ENCODE results near the gene HABP2.

Gene HABP2

GRCh38 chr10:113518415-113518814, 34.4 kb upstream of the HABP2 start:
- Histone ChIP-seq H3K4me1 (peaks cover 9% of the 10 kb centered on the region; the same call in 1 of the 2 replicates), H3K27me3 (no peaks in the 10 kb centered on the region), H3K27ac (no peak overlapping the region), H3K4me3 (no peak overlapping the region), H3K9me3 (no peaks in the 10 kb centered on the region), H3K36me3 (no peaks in the 10 kb centered on the region), H3K9ac (no peak overlapping the region), H3K4me2 (no peak overlapping the region), H4K20me1 (no peaks in the 10 kb centered on the region)
- no peak for TF ChIP-seq Cebpa-rat (IDR thresholded peaks at IDR 0.05)

- Histone ChIP-seq H3K4me1 (peaks cover 9% of the 10 kb centered on the region; the same call in 1 of the 2 replicates), H3K9me3 (no peaks in the 10 kb centered on the region), H3K36me3 (no peaks in the 10 kb centered on the region), H3K9ac (no peak overlapping the region), H3K27ac (no peak overlapping the region), H3K4me2 (no peak overlapping the region), H3K27me3 (no peaks in the 10 kb centered on the region), H4K20me1 (no peaks in the 10 kb centered on the region), H3K4me3 (no peak overlapping the region)
- no peak for TF ChIP-seq Cebpa-rat (IDR thresholded peaks at IDR 0.05)
Measured at GRCh38 chr10:113518816-113519591, 33.8 kb upstream of the HABP2 start.

DNA sequence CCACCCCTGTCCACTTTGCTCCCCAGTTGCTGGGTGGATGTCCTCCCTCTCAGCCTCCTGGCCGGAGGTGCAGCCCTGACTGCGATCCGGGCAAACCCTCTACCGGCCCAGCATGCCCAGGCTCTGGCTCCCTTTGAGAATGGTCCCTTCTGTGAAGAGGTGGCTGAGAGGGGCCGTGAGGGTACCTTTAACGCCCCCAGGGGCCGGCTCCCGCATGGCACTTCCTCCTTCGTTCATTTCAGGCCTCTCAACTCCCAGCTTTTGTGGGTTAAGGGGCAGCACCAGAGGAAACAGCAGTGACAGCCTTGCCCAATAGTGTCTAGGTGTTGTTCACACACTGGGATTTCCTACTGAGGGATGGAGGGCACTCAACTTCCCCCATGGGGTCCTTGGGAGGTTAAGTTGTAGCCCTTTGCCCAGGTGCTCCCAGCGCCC, 33.2 kb upstream of the HABP2 start:
- Histone ChIP-seq H3K27me3 (no peaks in the 10 kb centered on the region), H3K4me1 (peaks cover 9% of the 10 kb centered on the region; the same call in 1 of the 2 replicates), H3K4me3 (no peak overlapping the region), H3K36me3 (no peaks in the 10 kb centered on the region), H3K9ac (no peak overlapping the region), H3K4me2 (peak overlapping the region; percentile 18; the same call in 1 of the 2 replicates), H4K20me1 (no peaks in the 10 kb centered on the region), H3K27ac (no peak overlapping the region), H3K9me3 (no peaks in the 10 kb centered on the region)
- TF ChIP-seq Cebpa-rat (IDR thresholded peaks at IDR 0.05) = no peak

GRCh38 chr10:113520261-113520660, 32.6 kb upstream of the HABP2 start:
- Histone ChIP-seq H3K27me3 (no peaks in the 10 kb centered on the region), H3K4me2 (no peak overlapping the region; the same call in 1 of the 2 replicates), H3K9me3 (no peaks in the 10 kb centered on the region), H3K36me3 (no peaks in the 10 kb centered on the region), H3K9ac (no peak overlapping the region), H4K20me1 (no peaks in the 10 kb centered on the region), H3K27ac (no peak overlapping the region), H3K4me1 (peaks cover 9% of the 10 kb centered on the region; the same call in 1 of the 2 replicates), H3K4me3 (no peak overlapping the region)
- no peak for TF ChIP-seq Cebpa-rat (IDR thresholded peaks at IDR 0.05)

DNA sequence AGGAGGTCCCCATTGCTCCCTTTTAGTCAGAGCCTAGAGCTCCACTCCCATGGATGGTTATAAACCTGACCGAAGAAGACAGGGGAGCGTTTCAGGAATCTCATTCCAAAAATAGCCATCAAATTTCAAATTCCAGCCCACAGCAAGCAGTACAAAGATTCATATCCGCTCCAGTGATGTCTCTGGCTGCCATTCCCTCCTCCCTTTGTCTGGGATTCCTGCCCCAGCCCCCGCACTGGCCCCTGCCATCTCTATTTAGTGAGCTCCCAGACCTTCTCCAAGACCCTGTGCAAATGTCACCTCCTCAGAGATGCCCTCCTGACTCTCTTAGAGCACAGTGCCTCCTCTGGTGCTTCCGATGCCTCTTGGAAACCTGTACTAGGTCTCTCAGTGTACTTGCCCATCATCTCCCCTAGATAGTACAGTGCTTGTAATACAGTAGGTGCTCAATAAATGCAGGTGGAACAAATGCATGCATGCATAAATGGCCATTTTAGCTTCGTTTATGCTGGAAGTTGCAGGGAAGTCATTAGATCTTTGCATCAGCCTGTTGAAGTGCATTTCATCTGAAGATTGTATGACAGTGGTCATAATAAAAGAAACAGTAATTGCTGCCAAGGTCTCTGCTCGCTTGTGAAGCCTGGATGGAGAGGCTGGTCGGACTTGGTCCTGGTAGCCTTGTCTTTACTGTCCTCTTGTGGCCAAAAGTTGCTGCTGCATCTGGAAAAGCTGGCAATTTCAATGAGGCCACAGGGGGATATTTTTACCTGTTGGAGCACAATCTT, 32.0 kb upstream of the HABP2 start:
- Histone ChIP-seq H3K9ac (no peak overlapping the region), H3K27me3 (no peaks in the 10 kb centered on the region), H3K9me3 (no peaks in the 10 kb centered on the region), H4K20me1 (no peaks in the 10 kb centered on the region), H3K4me1 (peaks cover 9% of the 10 kb centered on the region; the same call in 1 of the 2 replicates), H3K27ac (no peak overlapping the region), H3K36me3 (no peaks in the 10 kb centered on the region), H3K4me2 (no peak overlapping the region), H3K4me3 (no peak overlapping the region)
- no peak for TF ChIP-seq Cebpa-rat (IDR thresholded peaks at IDR 0.05)

DNA sequence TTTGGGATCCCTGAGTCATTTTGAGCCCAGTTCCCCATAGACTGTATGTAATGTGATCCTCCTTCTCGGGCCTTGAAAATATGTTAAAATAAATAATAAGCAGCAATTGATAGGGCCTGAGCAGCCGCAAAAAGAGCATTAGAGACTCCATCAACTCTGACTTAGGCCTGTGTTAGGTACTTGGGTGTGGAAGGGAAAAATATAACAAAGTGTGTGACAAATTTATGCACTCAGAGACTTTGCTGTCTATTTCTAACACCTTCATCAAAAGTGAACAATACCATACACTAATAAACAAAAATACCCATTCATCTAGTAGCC, 31.4 kb upstream of the HABP2 start:
- H3K4me1 ChIP-seq = peaks cover 9% of the 10 kb centered on the region; the same call in 1 of the 2 replicates
- H4K20me1 ChIP-seq = no peaks in the 10 kb centered on the region
- no peak overlapping the region for H3K4me3 ChIP-seq
- no peak overlapping the region for H3K27ac ChIP-seq
- no peaks in the 10 kb centered on the region for H3K27me3 ChIP-seq
- no peaks in the 10 kb centered on the region for H3K36me3 ChIP-seq
- H3K9me3 ChIP-seq = no peaks in the 10 kb centered on the region
- no peak for TF ChIP-seq Cebpa-rat (IDR thresholded peaks at IDR 0.05)
- H3K9ac ChIP-seq = no peak overlapping the region
- no peak overlapping the region for H3K4me2 ChIP-seq

DNA sequence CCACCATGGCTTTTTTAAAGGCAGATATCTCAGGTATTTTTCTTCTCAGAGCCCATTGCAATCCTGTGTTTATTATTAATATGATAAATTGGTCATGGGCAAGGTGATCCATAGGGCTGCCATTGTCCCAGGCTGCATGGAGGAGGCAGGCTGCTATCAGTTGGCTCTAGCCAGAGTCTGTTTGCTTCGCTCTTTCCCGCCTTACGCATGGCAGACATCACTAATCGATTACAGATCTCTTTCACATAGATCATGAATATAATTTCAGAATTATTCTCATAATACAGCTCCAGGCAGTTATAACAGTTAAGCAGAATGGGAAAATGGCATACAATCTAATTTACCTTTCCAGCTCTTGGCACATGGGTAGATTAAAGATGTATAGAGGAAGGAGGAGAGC, 30.4 kb upstream of the HABP2 start:
- no peak overlapping the region for H3K4me2 ChIP-seq
- H3K9me3 ChIP-seq = no peaks in the 10 kb centered on the region
- H3K27me3 ChIP-seq = no peaks in the 10 kb centered on the region
- H3K4me1 ChIP-seq = peaks cover 9% of the 10 kb centered on the region; the same call in 1 of the 2 replicates
- no peak overlapping the region for H3K9ac ChIP-seq
- no peak overlapping the region for H3K4me3 ChIP-seq
- no peak for TF ChIP-seq Cebpa-rat (IDR thresholded peaks at IDR 0.05)
- H3K36me3 ChIP-seq = no peaks in the 10 kb centered on the region
- no peaks in the 10 kb centered on the region for H4K20me1 ChIP-seq
- no peak overlapping the region for H3K27ac ChIP-seq

GRCh38 chr10:113523071-113523470, 29.8 kb upstream of the HABP2 start:
- TF ChIP-seq Cebpa-rat (IDR thresholded peaks at IDR 0.05) = no peak
- Histone ChIP-seq H3K27me3 (no peaks in the 10 kb centered on the region), H3K4me2 (no peak overlapping the region), H4K20me1 (no peaks in the 10 kb centered on the region), H3K4me1 (peaks cover 9% of the 10 kb centered on the region; the same call in 1 of the 2 replicates), H3K9ac (no peak overlapping the region), H3K4me3 (no peak overlapping the region), H3K27ac (no peak overlapping the region), H3K36me3 (no peaks in the 10 kb centered on the region), H3K9me3 (no peaks in the 10 kb centered on the region)

DNA sequence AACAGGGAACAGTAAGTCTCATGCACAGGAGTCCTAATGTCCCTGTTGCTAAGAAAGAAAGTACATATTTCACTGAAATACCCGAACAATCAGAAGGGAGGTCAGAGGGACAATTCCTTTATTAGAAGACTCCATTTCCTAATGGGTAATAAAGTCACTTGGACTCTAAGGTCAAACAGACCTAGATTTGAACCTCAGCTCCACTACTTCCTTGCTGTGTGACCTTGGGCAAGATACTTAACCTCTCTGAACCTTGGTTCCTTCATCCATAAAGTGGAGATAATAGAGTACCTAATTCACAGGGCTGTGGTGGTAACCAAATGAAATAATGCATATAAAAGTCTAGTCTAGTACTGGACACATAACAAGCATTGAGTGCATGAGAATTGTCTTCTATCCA, 29.2 kb upstream of the HABP2 start:
- no peaks in the 10 kb centered on the region for H4K20me1 ChIP-seq
- no peaks in the 10 kb centered on the region for H3K9me3 ChIP-seq
- TF ChIP-seq Cebpa-rat (IDR thresholded peaks at IDR 0.05) = no peak
- H3K36me3 ChIP-seq = no peaks in the 10 kb centered on the region
- no peak overlapping the region for H3K27ac ChIP-seq
- H3K27me3 ChIP-seq = no peaks in the 10 kb centered on the region
- H3K9ac ChIP-seq = no peak overlapping the region
- no peak overlapping the region for H3K4me3 ChIP-seq
- peaks cover 9% of the 10 kb centered on the region; the same call in 1 of the 2 replicates for H3K4me1 ChIP-seq
- H3K4me2 ChIP-seq = no peak overlapping the region

DNA sequence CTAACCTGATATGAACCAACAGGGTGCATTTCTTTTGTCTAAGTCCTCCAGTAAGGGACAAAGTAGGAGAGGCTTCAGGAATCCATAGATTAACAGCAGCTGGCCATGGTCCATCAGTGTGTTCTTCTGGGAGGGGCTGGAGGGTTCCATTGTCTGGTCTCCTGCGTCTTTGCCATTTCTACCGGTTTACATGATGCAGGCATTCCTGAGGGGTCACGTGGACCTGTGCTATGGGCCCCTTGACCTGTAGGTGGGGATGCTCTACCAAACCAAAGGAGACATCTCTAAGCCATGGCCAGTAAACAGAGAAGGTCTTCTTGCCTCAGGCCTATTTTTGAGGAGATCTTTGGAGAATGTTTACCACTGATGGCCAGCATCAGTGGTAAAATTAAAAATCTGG, 28.7 kb upstream of the HABP2 start:
- H3K4me1 ChIP-seq = peaks cover 9% of the 10 kb centered on the region; the same call in 1 of the 2 replicates
- H3K27ac ChIP-seq = no peak overlapping the region
- H3K9me3 ChIP-seq = no peaks in the 10 kb centered on the region
- TF ChIP-seq Cebpa-rat (IDR thresholded peaks at IDR 0.05) = no peak
- no peaks in the 10 kb centered on the region for H3K36me3 ChIP-seq
- no peak overlapping the region for H3K4me2 ChIP-seq
- H3K27me3 ChIP-seq = no peaks in the 10 kb centered on the region
- no peak overlapping the region for H3K9ac ChIP-seq
- H4K20me1 ChIP-seq = no peaks in the 10 kb centered on the region
- no peak overlapping the region for H3K4me3 ChIP-seq
